DMS114 treated with DMSO at 0.1 percent for 48 hours (cell line): ENCODE data around the gene NKX2-3.

Experiments used
- DNase-seq: peaks from one replicate; lab custom pipeline; 2025; ENCODE audit not compliant: unreplicated experiment; lab: John Stamatoyannopoulos, UW

Gene NKX2-3

GRCh38 chr10:99537989-99538917, 5.5 kb downstream of the NKX2-3 start:
- no peak for DNase-seq

DNA sequence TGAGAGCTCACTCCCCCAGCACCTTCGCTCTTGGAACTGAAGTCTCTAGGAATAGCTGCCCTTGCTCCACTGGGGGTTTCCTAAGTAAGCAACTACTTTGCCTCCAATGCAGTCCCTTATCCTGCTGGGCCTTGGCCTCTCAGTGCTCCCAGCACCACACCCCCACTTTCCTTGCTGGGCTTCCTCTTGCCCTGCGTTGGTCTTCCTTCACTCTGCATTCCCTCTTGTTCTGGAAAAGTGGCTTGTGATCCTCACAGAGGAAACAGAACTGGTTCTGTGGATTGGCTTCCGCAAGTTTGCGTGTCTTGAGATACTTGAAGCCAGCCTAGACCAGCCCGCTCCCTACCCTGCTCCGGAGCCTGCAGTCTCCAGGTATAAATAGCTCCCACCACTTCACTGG, 6.4 kb downstream of the NKX2-3 start:
- no peak for DNase-seq

DNA sequence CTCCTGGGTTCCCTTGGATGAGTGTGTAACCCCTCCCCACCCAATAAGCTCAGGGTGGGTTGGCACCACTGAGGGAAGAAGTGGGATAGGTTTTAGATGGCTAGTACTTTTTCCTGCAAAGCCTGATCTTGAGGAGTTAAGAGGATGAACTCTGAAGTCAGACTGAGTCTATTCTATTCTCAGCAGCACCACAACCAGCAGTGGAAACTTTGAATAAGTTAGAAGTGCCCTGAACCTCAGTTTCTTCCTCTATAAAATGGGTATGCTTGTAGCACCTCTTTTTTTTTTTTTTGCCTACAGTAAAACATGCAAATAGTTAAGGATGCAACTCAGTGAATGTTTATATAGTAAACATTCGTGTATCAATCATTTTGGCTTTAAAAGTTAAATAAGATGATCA, 7.1 kb downstream of the NKX2-3 start:
- DNase-seq = no peak

GRCh38 chr10:99540306-99540656, 7.5 kb downstream of the NKX2-3 start:
- DNase-seq = no peak

DNA sequence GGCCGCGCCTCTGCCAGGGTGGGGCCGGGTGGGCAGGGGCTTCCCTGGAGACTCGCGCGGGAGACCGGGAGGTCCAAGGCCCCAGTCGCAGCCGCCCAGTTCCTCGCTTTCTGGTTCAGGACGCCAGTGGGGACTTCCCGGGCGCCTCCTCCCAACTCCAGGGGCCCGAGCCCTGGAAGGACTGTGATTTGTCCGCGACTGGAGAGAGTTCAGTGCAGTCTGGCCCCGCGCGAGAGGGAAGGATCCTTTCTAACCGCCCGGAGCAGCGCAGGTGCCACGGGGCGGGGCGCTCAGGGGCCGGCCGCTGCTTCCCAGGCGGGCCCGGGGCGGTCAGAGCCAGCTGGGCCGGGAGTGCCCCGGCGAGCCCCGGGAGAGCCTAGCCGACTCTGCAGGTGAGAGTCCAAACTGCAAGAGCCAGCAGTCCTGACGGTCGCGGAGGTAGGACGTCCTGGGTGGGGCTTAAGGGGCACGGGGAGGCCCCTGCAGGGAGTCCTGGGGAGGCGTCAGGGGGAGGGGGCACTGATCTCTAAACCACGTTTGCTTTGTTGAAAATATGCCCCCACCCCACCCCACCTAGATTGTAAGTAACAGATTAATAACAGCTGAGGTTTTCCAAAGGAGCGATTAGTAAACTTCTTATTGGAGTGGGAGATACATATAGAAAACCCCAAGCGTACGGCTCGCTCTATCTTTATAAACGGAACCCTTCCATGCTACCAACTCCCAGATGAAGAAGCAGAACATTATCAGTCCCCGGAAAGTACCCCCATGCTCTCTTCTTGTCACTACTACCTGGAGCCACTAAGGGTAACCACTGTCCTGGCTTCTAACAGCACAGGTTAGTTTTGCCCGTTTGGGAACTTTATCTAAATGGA, 8.2 kb downstream of the NKX2-3 start:
- DNase-seq = no peak

DNA sequence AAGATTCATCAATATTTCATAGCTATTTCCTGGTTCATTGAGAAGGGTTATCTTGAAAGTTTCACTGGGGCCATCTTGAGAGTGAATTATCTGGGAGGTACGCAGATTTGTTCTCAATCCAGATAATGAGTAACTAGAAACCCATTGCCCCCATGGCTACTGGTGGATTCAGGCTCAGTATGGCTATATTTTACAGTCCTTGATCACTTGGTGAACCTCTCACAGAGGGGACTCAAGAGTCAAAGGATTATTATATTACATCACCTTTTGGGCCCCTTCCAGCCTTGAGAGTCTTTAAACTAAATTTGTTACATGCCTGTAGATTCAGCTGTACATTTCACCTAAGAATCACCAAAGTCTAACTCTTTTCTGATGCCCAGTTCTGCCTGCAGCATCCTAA, 11.6 kb downstream of the NKX2-3 start:
- no peak for DNase-seq

- peak; percentile 19 for DNase-seq
These were observed 15.3 kb downstream of the NKX2-3 start for GRCh38 chr10:99548041-99548530.

DNA sequence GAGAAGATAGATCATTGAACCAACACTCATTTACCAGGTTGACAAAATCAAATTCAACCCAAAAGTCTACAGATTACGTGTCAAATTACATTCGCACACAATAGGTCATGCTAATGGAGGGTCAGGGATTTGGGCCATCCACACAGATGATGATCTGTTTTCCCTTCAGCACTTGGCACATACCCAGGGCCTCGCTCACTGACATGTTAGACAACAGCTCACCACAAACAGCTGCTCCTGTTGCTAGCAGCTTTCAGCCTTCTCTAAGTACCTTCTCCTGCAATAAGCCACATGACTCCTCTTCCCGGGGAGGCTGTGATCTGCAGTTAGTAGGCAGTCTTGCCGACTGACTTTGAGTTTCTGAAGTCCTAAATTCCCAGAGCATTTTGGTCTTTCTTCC, 18.4 kb downstream of the NKX2-3 start:
- DNase-seq = no peak

- DNase-seq = no peak
These were observed 18.9 kb downstream of the NKX2-3 start for GRCh38 chr10:99551616-99552015.

- no peak for DNase-seq
These were observed 22.6 kb downstream of the NKX2-3 start for GRCh38 chr10:99555371-99555770.

GRCh38 chr10:99555825-99556523, 23.2 kb downstream of the NKX2-3 start:
- no peak for DNase-seq

DNA sequence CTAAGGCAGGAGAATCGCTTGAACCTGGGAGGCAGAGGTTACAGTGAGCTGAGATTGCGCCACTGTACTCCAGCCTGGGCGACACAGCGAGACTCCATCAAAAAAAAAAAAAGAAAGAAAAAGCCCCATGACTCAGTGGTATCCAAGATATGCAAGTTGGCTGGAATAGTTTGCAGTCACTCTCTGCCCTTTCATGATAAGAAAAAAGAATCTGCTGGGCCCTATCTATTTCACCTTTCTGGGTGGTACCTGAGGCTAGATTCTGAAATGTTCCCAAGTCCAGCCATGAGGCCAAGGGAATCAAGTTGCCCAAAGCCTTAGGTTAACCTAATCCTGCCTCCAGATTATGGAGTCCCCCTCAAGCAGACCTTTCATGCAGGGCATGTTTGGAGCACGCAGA, 24.3 kb downstream of the NKX2-3 start:
- DNase-seq = no peak

- no peak for DNase-seq
These were observed 26.0 kb downstream of the NKX2-3 start for GRCh38 chr10:99558708-99559107.

DNA sequence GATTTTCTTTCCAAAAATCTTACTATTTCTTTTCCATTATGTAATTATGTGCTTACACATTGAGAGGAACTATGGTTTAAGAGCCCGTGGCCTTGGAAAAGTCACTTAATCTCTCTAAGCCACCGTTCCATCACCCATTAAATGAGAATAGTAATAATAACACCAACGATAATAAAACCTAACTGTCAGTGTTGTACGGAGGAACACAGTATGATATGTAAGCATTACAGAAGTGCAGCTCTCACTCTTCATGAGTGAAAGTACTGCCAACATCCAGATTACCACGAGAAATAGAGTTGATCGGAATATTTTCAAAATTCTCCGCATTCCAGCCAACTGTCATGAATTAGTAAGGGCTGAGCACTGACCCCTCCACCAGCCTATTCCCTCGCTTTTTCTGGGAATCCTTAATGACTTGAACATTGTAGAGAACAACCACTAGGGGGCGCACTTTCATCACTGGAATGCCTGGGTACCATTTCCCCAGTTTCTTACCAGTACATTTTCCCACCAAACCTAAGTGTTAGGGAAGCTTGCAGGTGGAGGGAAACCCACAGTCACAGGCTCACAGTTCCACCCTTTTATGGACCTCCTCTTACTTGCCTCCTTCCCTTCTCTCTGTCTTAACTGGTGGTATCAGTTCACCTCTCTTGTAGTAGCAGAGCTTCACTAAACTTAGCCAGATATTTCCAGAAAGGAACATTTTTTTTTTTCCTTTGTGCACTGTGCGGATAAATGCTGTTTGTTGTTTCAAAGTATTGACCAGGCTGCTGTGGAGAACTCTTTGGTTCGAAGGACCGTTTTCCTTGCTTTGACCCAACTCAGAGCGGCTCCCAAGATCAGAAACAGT, 27.8 kb downstream of the NKX2-3 start:
- peak; percentile 59 for DNase-seq

GRCh38 chr10:99562631-99563030, 29.9 kb downstream of the NKX2-3 start:
- no peak for DNase-seq

GRCh38 chr10:99564361-99564760, 31.6 kb downstream of the NKX2-3 start:
- DNase-seq = no peak

- DNase-seq = no peak
These were observed 32.4 kb downstream of the NKX2-3 start for GRCh38 chr10:99565166-99565565.

GRCh38 chr10:99569253-99569939, 36.7 kb downstream of the NKX2-3 start:
- no peak for DNase-seq

DNA sequence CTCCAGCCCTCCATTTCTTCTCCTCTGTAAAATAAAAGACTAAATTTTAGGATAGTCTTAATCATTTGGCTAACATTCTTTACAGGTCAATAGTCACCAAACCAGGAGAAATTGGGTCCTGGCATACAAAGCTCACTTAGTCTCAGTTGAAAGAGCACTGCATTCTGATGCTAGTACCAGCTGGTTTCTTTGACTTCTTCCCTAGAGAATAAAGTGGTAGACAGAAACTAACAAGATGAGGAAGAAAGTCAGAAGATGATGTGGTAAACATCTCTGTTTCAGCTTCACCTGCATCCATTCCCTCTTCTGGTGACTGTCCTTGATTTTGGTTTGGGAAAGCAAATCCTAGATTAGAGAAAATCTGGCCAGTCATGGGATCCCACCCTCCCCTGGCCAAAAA, 37.2 kb downstream of the NKX2-3 start:
- DNase-seq = no peak

- DNase-seq = no peak
These were observed 39.1 kb downstream of the NKX2-3 start for GRCh38 chr10:99571816-99572215.
